CD4-positive, alpha-beta T cell treated with Interleukin-15 for 4 hours (primary cell): ENCODE results near the gene CCDC47.
"Not testable (repeated sequence)": the region's sequence is repeated elsewhere in the genome, so short reads cannot be mapped to it uniquely, and the experiment has no call there.

Source experiments
- DNase-seq: peaks from one replicate; pipeline ENCODE4 v3.0.0-alpha.2; 2020; ENCODE audit warnings: low spot score

The CCDC47 gene

DNA sequence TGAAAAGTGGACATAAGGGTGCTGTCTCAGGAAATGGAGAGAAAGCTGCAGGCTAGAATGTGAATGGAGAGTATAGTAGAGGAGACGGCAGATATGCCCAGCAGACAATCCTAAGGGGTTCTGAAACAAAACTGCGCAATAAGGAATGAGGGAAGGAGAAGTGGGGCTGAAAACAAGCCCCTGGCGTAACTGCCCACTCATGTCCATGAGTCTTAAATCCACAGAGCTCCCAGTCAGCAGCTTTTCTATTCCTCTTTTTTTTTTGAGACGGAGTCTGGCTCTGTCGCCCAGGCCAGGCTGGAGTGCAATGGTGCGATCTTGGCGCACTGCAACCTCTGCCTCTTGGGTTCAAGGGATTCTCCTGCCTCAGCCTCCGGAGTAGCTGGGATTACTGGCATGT is 37.7 kb downstream of the CCDC47 start:
- no peak for DNase-seq

DNA sequence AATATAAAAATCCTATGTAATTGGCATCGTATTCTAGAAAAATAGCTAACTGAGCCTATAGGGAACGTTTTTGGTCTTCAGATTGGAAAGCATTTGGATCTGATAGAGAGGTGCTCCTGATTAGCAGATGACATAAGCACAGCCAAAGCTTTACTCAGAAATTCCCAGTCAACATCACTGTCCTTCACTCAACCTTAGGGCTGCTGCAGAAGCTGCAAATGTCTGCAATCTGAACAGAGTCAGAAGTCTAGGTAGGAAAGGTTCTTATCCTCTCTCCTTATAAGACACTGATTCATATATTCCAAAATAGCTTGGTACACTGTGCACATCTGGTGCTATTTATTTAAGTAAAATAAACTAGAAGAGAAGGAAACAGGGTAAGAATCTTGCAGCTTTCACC is 51.0 kb downstream of the CCDC47 start:
- no peak for DNase-seq

DNA sequence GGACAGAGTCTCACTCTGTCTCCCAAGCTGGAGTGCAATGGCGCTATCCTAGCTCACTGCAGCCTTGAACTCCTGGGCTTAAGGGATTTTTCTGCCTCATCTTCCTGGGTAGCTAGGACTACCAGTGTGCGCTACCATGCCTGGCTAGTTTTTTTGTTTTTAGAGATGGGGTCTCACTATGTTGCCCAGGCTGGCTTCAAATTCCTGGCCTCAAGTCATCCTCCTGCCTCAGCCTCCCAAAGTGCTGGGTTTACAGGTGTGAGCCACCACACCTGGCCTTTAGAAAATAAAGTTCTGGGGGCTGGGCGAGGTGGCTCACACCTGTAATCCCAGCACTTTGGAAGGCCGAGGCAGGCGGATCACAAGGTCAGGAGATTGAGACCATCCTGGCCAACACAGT is 53.2 kb downstream of the CCDC47 start:
- DNase-seq = not testable (repeated sequence)

DNA sequence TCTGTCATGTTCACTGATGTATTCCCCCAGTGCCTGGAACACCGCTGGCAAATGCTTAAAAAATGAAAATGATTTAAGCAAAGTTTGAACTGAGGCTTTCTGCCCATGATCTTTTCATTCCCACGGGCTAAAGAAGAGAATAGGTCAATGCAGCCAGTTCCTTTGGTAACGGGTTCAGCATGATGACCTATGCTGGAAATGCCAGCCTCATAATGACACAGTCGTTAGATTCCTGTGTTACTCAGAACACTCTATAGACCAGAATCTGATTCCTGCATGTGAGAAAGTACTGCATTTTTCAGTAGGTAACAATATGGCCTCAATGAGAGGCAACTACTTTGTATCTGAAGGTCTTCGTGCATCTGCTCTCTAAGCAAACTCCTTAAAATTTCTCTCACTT is 54.4 kb downstream of the CCDC47 start:
- no peak for DNase-seq

DNA sequence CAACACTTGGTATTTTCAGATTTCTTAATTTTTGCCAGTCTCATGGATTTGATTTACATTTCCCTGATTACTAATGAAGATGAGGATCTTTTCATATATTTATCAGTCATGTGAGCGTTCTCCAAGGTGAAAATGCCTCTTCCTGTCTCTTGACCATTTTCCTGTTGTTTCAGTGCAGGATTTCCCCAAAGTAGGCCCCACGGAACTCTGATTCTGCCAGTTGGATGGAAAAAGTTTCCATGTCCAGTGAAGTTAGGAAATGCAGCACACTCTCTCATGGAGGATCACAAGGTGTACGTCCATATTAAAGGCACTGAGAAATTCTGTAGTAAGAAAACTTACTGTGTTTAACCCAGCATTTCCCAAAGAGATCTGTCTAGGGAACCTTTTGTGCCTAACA is 57.0 kb downstream of the CCDC47 start:
- no peak for DNase-seq

DNA sequence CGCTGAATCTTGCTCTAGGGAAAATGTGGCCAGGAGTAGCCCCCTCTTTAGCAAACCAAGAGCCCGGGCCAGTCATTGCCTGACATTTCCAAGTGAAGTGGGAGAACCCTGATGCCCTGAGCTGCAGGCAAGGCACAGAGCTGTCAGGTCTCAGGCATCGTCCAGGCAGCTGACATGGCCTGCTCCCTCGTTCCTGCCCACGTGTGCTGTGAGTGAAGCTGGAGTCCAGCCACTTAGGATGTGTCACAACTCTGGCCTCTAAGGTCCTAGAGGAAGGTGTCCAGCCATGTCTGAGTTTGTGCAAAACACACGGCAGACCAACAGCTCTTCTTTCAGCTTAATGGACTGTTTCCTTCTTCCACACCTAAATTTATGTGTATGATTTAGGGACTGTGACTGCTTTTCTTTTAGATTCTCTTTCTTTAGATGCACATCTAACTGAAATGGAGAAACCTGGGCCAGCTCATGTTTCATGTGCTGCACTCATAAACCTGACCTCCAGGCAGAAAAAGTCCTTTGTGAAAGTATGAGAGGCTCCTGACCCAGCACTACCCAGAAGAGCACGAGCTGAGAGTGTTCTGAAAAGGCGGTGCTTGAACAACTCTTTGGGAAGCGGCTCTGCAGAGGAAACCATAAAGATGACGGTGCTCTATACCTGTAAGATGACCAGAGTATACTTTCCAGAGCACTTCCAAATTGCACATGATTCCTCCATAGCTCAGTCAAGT is 58.7 kb downstream of the CCDC47 start:
- no peak for DNase-seq

DNA sequence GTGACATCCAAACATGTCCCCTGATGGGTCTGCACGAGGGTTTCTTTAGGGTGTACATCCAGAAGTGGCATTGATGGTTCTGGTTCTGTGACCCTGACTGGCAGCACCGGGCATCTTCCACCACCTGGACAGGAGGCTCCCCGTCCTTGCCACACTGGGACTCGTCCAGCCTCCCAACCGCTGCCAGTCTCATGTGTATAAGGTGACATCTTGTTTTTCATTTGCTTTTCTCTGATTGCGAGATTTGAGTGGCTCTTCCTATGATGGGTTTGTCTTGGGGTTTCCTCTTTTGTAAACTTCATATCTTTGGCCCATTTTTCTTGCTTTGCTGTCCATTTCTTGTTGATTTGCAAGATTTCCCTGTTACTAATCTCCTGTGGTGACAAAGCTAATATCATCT is 64.3 kb downstream of the CCDC47 start:
- DNase-seq = no peak

DNA sequence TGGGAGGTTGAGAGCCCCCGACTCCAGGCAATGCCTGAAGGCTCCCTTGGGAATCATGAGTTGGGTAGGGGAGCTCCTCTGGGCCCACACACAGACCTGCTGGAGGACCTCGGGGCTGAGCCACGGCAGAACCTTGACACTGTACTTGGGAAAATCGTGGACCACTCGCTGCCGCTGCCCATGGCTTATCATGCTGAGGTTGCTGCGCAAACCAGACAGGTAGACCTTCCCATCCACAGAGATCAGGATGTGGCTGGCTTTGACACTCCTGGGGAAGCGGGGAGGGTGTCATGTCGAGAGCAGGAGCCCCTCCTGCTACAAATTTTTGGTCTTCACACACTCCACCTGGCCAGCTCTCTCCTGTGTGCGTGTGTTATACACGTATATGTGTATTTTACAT is 66.2 kb downstream of the CCDC47 start:
- DNase-seq = no peak

DNA sequence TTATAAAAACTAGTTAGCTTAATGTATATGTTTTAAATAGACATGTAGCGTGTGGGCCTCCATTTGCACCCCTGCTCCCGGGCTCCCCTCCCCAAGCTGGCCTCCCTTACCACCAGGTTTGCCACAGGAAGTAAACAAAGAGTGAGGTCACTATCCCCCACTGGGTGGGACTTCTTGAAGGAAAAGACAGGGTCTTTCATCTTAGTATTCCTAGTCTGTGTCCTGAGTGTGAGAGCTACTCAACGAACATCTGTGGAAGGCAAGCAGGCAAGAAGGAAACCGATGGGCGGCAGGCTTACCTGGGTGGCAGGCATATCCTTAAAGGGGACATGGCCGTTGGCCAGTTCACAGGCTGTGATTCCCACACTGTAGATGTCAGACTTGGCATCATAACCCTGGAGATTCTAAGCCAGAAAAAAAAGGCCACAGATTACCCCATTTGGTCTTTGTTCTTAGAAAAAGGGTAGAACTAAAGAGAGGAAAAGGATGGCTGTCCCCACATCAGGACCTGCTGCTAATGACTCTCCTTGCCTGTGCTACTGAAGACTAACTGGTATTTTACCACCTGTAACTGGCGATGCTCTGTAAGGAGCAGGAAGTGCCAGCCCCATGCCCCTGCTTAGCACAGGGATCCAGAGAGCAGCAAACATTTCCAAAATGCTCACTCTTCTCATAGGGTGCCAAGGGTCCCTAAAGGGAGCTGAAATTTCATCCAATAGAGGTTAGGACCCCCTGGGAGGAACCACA is 66.9 kb downstream of the CCDC47 start:
- peak; percentile 31 for DNase-seq

DNA sequence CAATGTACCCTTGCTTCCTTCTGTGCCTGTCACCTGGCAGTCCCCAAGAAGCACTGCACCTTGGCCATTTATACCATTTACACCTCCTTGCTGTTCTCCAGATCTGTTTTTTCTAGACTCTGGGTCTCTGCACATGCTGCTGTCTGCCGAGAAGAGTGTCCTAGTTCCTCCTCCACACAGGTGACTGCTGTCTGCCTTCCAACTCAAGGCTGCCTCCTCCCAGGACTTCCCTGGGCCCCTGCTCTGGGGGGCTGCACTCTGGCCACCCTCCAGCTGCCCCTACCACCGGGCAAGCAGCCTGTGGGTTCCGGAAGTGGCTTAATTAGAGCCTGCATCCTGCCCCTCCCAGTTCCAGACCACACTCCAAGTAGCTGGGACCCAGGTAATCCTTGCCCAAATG is 67.7 kb downstream of the CCDC47 start:
- no peak for DNase-seq

DNA sequence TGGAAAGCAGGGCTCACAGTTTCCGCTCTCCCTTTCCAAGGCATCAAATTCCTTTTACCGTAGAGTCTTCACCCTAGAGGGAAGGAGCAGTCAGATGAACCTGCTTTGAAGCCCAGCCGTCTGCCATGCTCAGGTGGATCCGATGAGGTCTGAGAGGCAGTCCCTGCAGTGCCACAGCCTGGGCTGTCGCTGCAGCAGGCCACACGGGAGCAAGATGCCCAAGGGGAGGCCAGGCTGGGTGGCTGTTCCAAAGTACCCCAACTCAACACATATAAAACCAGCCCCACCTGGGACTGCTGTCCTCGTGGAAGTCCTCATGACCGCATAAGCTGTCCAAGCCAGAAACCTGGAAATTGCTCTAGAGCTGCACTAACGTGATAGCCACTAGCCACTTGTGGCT is 68.6 kb downstream of the CCDC47 start:
- no peak for DNase-seq

DNA sequence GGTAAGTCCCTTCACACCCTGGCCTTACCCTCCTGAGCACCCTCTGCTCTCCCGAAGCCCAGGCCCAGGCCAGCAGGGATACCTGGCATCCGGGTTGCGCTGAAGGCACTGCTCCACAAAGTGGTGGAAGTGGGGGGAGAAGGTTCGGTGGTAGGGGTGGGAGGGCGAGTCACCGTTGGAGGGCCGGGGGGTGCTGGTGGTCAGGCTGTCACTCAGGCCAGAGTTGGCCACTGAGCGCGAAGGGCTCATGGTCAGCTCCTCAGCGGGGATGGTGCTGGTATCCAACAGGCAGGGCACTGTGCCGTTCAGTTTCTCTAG is 69.2 kb downstream of the CCDC47 start:
- no peak for DNase-seq

DNA sequence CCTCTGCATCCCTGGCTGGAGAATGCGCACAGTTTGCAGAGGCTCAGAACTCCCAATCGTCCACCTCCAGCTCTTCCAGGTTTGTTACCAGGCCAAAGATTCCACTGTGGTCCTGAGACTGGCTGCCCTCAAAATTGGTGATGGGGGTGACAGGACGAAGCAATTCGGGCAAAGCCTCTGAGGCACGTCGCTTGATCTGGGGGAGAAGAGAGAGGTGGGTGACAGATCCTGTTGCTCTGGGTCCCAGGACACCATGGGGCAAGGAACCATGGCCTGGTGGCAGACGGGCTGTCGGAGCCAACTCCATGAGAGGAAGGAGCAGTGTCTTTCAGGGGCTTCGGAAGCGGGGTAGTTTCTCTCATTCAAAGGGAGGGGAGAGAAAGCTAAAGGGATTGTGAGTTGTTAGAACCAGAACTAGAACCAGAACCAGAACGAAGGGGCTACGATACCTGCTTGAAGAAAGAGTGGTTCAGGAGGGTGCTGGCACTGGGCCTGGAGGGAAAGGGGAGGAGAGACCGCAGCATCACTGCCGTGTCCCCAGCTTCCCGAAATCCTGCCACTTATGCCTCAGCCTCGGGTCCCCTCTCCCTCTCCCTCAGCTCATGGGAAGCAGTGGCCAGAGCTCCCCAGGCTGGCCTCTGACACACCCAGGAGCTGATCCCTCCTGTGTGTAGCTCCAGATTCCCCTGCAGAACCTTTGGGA is 69.7 kb downstream of the CCDC47 start:
- DNase-seq = no peak

DNA sequence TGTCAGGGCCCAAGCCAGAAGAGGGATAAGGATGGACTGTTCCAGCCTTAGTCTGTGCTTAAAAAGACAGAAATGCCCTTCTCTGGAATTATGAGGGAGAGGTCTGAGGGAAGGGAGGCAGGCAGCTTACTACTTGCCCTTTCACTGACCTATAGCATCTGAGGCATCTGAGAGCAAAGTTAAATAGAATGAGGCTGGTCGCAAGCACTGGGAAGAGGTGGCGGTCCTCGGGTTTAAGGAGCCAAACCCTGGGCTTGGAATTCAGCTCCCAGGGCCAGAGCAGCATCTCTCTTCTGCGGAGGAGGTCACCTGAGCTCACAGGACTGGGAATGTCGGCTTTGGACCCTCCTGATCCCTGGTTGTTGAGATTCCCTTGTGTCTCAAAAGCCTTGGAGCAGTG is 70.4 kb downstream of the CCDC47 start:
- DNase-seq = no peak

DNA sequence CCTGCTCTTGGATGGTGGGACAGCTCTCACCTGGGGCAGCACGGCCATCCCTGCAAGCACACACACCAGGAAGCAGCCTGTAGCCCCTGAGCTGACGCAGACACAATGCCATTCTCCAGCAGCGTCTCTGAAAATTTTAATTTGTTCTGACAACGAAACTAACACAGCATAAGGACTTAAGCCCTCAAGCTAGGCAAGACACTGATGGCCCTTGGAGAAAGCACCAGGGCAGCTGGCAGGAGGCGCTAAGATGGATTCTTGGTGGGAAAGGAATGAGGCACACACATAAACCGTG is 70.7 kb downstream of the CCDC47 start:
- DNase-seq = no peak

DNA sequence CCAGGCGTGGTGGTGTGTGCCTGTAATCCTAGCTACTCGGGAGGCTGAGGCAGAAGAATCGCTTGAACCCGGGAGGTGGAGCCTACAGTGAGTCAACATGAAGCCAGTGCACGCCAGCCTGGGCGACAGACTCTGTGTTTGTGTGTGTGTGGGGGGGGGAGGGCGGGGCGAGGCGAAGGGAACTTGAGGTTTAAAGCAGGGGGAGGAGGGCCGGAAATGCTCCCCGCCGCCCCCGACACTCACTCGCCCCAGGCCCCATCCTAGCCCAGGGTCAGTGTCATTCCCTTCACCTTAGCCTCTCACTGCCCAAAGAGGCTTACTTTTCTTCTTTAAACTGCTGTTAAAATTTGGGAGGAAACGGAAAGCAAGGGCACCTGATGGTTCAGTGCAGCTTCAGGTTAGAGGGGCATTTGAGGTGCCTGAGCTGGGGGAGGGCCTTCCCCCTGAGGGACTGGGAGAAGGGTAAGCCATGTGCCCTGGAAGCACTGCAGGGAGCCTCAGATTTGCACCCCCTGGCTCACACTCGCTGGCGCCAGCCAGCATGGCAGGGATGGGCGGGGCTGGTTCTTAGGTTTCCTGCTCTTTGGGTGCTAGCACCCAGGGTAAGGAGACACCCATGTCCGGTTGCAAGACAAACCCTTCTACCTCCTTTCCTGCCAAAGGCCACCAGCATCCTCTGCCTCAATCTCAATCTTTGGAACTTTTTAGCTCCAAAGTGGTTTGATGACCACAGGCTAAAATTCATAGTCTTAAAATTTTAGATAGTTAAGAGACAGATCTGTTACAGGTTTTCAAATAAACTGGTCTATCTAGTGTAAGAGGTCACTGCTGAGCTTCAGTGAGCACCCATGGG is 71.3 kb downstream of the CCDC47 start:
- peak; percentile 84 for DNase-seq

DNA sequence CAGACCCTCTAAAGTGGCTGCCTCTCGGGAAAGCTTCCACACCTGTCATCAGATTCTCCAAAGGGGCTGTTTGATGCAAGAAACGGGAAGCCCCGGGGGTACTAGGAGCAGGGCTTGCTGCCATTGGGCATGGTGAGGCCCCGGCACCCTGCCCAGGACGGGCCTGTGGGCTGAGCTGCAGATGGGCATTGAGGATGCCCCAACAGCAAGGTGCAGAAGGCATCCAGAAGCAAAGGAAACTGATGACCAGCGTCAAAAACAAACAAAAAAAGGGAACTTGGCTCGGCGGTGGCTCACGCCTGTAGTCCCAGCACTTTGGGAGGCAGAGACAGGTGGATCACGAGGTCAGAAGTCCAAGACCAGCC is 72.0 kb downstream of the CCDC47 start:
- no peak for DNase-seq

DNA sequence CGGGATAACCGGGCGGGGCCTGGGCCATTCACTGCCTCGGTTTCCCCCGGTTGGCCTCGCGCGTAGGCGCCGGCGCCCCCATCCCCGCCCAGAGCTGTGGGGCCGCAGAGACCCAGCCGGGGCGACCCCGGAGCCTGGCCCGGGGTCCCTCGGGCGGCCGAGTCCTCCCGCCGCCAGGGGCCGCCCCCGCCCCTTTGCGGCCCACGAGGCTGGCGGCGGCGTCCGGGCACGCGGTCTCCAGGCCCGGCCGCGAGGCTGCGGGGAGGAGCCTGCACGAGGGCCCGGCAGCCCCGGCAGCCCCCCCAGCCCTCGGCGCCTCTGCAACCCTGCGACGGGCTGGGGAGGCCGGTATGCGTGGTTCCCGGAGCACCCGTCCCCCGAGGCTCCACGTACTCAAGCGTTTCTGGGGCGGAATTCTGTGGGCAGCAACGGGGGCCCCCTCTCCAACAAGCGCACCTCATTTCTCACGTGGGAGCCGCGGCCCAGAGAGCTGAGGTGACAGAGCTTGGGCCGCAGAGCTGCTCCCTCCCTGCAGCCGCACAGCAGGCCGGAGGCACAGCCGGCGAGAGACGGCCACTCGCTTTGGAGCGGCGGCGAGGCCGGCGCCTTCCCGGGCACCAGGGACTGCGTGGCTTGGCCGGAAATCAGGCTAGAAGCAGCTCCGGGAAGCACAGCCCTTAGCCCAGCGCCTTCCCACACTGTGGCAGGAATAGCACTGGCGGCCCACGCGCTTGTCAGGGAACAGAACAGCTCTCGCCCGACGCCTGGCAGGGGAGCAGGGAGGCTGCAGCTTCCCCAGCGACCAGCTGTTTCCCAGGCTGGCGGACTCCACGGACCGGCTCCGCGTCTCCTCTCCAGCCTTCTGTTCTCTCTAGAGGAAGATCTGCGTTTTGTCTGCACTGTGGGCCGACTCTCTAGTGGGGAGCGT is 72.6 kb downstream of the CCDC47 start:
- peak; percentile 41 for DNase-seq

DNA sequence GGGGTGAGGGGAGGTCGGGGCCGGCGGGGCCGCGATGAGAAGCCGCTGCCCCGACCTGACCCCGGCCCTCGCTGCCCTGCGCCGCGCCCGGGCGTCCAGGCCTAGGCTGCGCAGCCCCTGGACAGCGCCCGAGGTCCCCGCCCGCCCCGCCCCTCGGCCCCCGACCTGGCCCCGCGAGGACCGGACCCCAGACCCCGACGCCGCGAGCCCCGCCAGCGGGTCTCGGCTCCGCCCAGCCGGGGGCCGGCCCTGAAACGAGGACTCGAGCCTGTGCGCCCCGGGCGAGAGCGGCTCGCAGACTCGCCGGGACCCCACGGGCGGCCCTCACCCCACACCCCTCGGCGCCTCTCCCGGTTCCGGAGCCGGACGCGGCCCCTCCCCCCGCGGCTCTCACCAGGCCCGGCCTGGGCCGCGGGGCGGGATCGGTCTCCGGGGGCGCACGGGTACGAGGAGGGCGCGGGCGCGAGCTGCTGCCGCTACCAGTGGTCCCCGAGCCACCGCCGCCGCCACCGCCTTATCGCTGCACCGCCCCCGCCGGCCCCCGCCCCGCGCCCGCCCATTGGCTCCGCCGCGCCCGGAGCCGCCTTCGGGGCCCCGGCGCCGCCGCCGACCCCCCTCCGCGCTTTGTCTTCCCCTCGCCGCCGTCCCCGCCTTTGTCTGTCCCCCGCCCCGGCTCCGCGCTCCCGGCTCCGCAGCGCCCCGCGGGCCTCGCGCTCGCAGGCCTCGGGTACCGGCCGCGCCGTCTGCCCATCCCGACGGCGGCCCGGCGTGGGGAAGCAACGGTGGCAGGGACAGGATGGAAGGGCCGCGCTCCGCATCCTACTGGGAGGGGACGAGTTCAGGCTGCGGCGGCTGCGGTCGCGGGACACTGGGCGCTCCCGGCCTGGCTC is 73.5 kb downstream of the CCDC47 start, which contains the start of gene LIMD2:
TSS of gene LIMD2 (minus strand) at position 488 of the 890 bp plus-strand sequence. CDS start 827 bp downstream, outside the sequence.
- DNase-seq = peak; percentile 88

DNA sequence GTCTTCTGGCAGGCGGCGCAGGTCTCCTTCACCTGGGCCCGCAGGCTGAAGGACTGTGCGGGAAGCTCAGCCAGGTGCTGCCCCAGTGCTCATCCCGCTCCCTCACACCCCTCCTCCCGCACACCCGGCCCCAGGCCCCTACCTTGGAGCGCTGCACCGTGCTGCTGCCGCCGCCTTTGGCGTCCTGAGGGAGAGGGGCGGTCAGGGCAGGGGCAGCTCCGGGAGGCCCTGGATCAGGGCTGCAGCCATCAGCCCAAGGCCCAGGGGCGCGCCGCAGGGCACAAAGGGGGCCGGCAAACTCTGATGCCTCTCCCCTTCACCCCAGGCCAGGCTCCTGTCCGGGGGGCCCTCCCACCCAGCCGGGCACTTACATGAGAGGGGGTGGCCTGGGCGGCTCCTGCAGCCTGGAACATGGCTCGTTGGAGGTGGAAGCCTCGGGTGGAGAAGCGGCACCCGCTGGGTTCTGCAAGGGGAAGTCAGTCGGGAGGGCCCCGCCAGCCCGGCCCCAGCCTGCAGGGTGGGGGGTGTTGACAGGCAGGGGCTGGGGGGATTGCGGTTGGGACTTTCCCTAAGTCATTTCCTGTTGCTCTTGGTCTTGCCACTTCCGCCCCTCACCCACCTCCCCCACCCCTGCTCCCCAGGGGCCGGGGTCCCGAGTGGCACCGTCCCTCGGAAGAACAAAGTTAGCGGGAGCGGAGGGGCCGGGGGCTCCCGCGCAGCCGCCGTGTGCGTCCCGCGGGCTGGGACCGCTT is 74.3 kb downstream of the CCDC47 start:
- DNase-seq = peak; percentile 92
